ENCODE data around the gene NUDT6.

DNA sequence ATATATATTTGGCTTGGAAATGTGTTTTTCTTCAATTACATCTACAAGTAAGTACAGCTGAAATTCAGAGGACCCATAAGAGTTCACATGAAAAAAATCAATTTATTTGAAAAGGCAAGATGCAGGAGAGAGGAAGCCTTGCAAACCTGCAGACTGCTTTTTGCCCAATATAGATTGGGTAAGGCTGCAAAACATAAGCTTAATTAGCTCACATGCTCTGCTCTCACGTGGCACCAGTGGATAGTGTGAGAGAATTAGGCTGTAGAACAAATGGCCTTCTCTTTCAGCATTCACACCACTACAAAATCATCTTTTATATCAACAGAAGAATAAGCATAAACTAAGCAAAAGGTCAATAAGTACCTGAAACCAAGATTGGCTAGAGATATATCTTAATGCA is 26.1 kb downstream of the NUDT6 start:
- TF ChIP-seq, protein P1, sequence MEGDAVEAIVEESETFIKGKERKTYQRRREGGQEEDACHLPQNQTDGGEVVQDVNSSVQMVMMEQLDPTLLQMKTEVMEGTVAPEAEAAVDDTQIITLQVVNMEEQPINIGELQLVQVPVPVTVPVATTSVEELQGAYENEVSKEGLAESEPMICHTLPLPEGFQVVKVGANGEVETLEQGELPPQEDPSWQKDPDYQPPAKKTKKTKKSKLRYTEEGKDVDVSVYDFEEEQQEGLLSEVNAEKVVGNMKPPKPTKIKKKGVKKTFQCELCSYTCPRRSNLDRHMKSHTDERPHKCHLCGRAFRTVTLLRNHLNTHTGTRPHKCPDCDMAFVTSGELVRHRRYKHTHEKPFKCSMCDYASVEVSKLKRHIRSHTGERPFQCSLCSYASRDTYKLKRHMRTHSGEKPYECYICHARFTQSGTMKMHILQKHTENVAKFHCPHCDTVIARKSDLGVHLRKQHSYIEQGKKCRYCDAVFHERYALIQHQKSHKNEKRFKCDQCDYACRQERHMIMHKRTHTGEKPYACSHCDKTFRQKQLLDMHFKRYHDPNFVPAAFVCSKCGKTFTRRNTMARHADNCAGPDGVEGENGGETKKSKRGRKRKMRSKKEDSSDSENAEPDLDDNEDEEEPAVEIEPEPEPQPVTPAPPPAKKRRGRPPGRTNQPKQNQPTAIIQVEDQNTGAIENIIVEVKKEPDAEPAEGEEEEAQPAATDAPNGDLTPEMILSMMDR (IDR thresholded peaks at IDR 0.05), result no peak
- TF ChIP-seq POLR2A (IDR thresholded peaks at IDR 0.05), result no peak
